Measurements from ENCODE around the gene PTPRM. TPM values are rescaled to one million over a fixed set of nuclear protein-coding genes. Genes with fewer than 3 reads are reported as not detected.

Gene PTPRM
- total and polyA plus RNA-seq, 2 donors (not counting 3 experiments of a cell fraction or from before 2014, with no cell fraction given) = 37.4 to 43.7 TPM

DNA sequence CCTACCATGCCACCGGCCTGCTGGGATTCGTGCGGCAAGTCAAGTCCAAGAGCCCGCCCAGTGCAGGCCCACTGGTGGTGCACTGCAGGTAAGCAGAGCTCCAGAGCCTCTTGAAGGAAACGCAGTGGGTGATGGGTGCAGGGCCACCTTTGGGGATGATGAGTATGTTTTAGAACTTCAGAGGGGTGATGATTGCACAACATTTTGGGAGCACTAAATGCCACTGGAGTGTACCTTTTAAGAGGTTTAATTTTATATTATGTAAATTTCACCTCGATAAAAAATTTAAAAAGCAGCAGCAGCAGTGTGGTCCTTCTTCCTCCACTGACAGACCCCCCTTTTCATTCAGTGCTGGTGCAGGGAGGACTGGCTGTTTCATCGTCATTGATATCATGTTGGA is 809.0 kb downstream of the PTPRM start:
- no peak overlapping the region for H3K4me3 ChIP-seq (replicated peaks in 1 of 3; ENCODE audit: insufficient read depth in 1 of 3, low read depth in 1 of 3, low read length in 3 of 3)
- H3K4me1 ChIP-seq (ENCODE audit: control insufficient read depth, extremely low read depth, insufficient read depth, low read length) = no peaks in the 10 kb centered on the region
- FAIRE-seq (no peak), DNase-seq (ENCODE audit: low read depth, low spot score) (no peak)
- H3K9me3 ChIP-seq (replicated peaks; ENCODE audit: control insufficient read depth, insufficient read depth, low read length) = no peaks in the 10 kb centered on the region
- H3K9ac ChIP-seq (replicated peaks; ENCODE audit: extremely low read depth, insufficient read depth, low read length) = no peak overlapping the region
- POLR2A ChIA-PET = no interaction called here
- H3K4me2 ChIP-seq (ENCODE audit: insufficient read depth, low read length) = no peak overlapping the region
- H3K79me2 ChIP-seq (ENCODE audit: control insufficient read depth, insufficient read depth, low read length) = no peaks in the 10 kb centered on the region
- BruUV-seq (replicated peaks) = no TSS peak
- CTCF ChIA-PET = no interaction called here
- intact Hi-C loops (cut with micrococcal nuclease) (no loop called here), dilution Hi-C loops (cut with MboI; ENCODE audit: extremely low pct_ligation_motif_present, low sequenced_read_pairs) (no loop called here)
- H2AFZ ChIP-seq (ENCODE audit: low read depth, low read length) = no peak overlapping the region
- H3K9me1 ChIP-seq (replicated peaks; ENCODE audit: control insufficient read depth, extremely low read depth, insufficient read depth, low read length) = no peaks in the 10 kb centered on the region
- no peak overlapping the region for H3K27ac ChIP-seq (ENCODE audit: insufficient read depth, low read depth, low read length)
- H4K20me1 ChIP-seq (replicated peaks; ENCODE audit: control insufficient read depth, extremely low read depth, insufficient read depth, low read length) = no peaks in the 10 kb centered on the region
- no peaks in the 10 kb centered on the region for H3K27me3 ChIP-seq (ENCODE audit: control insufficient read depth in 2 of 2, insufficient read depth in 2 of 2, low read length in 2 of 2)
- TF ChIP-seq, protein P1, sequence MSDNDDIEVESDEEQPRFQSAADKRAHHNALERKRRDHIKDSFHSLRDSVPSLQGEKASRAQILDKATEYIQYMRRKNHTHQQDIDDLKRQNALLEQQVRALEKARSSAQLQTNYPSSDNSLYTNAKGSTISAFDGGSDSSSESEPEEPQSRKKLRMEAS (IDR thresholded peaks at IDR 0.05; ENCODE audit: insufficient read depth, insufficient read length) = no peak
- no peak for TF ChIP-seq GATA2 (IDR thresholded peaks at IDR 0.05; ENCODE audit: insufficient read depth, insufficient read length, low read depth, low read length)
- no peaks in the 10 kb centered on the region for H3K36me3 ChIP-seq (ENCODE audit: control insufficient read depth in 2 of 2, extremely low read depth in 1 of 2, insufficient read depth in 2 of 2, low read length in 2 of 2)

DNA sequence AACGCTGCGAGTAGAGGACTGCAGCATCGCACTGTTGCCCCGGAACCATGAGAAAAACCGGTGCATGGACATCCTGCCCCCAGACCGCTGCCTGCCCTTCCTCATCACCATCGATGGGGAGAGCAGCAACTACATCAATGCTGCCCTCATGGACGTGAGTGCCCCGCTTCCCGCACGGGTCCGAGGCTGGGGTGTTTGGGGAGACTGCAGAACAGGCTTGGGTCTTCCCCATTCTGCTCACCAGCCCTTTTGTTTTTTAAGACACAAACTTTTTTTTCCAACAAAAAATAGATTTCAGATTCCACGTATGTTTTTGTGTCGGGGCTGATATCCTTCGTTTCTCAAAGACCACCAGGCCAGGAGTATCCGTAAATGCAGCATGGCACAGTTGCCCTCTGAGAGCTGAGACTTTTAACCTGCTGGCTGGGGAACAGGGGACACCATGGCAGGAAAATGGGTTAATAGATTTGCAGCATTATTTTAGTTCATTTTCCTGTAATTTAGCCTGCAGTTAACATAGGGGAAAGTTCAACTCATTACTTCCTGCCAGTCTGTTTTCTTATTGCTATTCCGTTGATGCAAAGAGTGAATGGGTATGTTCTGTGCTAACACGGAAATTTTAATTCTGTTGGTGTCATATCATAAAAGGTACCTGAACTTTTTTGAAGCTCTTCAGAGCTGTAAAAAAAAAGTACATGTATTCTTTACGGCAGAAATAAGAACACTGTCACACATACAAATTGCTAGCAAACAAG is 812.2 kb downstream of the PTPRM start:
- no peaks in the 10 kb centered on the region for H3K9me1 ChIP-seq (replicated peaks; ENCODE audit: control insufficient read depth, extremely low read depth, insufficient read depth, low read length)
- CTCF ChIA-PET = interaction anchor here (2.4 kb wide), 1 partner anchor 11 kb away, joined by 13 read pairs; no protein-coding TSS in a partner anchor
- intact Hi-C loops (cut with micrococcal nuclease) = no loop called here
- no peak overlapping the region for H3K4me2 ChIP-seq (ENCODE audit: insufficient read depth, low read length)
- dilution Hi-C loops (cut with MboI; ENCODE audit: extremely low pct_ligation_motif_present, low sequenced_read_pairs) = no loop called here
- H3K9ac ChIP-seq (replicated peaks; ENCODE audit: extremely low read depth, insufficient read depth, low read length) = no peak overlapping the region
- H3K27ac ChIP-seq (ENCODE audit: insufficient read depth, low read depth, low read length) = no peak overlapping the region
- H3K36me3 ChIP-seq (ENCODE audit: control insufficient read depth in 2 of 2, extremely low read depth in 1 of 2, insufficient read depth in 2 of 2, low read length in 2 of 2) = no peaks in the 10 kb centered on the region
- TF ChIP-seq, protein P2, sequence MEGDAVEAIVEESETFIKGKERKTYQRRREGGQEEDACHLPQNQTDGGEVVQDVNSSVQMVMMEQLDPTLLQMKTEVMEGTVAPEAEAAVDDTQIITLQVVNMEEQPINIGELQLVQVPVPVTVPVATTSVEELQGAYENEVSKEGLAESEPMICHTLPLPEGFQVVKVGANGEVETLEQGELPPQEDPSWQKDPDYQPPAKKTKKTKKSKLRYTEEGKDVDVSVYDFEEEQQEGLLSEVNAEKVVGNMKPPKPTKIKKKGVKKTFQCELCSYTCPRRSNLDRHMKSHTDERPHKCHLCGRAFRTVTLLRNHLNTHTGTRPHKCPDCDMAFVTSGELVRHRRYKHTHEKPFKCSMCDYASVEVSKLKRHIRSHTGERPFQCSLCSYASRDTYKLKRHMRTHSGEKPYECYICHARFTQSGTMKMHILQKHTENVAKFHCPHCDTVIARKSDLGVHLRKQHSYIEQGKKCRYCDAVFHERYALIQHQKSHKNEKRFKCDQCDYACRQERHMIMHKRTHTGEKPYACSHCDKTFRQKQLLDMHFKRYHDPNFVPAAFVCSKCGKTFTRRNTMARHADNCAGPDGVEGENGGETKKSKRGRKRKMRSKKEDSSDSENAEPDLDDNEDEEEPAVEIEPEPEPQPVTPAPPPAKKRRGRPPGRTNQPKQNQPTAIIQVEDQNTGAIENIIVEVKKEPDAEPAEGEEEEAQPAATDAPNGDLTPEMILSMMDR (IDR thresholded peaks at IDR 0.05; ENCODE audit: extremely low read depth in 1 of 2, insufficient read depth in 1 of 2, low read depth in 1 of 2, low read length in 2 of 2) = no peak
- TF ChIP-seq GATA2 (IDR thresholded peaks at IDR 0.05; ENCODE audit: insufficient read depth, insufficient read length, low read depth, low read length) = no peak
- DNase-seq (ENCODE audit: low read depth, low spot score) = peak; percentile 28
- no peaks in the 10 kb centered on the region for H3K9me3 ChIP-seq (replicated peaks; ENCODE audit: control insufficient read depth, insufficient read depth, low read length)
- FAIRE-seq = peak; percentile 26
- BruUV-seq (replicated peaks) = no TSS peak
- H3K27me3 ChIP-seq (ENCODE audit: control insufficient read depth in 2 of 2, insufficient read depth in 2 of 2, low read length in 2 of 2) = no peaks in the 10 kb centered on the region
- no peaks in the 10 kb centered on the region for H4K20me1 ChIP-seq (replicated peaks; ENCODE audit: control insufficient read depth, extremely low read depth, insufficient read depth, low read length)
- H3K4me1 ChIP-seq (ENCODE audit: control insufficient read depth, extremely low read depth, insufficient read depth, low read length) = no peaks in the 10 kb centered on the region
- H2AFZ ChIP-seq (ENCODE audit: low read depth, low read length) = no peak overlapping the region
- POLR2A ChIA-PET = no interaction called here
- no peak overlapping the region for H3K4me3 ChIP-seq (replicated peaks in 1 of 3; ENCODE audit: insufficient read depth in 1 of 3, low read depth in 1 of 3, low read length in 3 of 3)
- H3K79me2 ChIP-seq (ENCODE audit: control insufficient read depth, insufficient read depth, low read length) = no peaks in the 10 kb centered on the region

Measured in endothelial cell of umbilical vein (primary cell).